PC-3 (cell line): ENCODE measurements around the gene GPR32.

ENCODE experiments used
- CTCF ChIP-seq: fragments of 300-600 bp; sonication (generic); conservative IDR thresholded peaks from 2 replicates; pipeline ENCODE4 v1.5.1; 2017; ENCODE audit warnings: antibody characterized with exemption, low read depth, mild to moderate bottlenecking, low read length
- EZH2 ChIP-seq: fragments of 300-600 bp; sonication (generic); IDR thresholded peaks from one replicate; pipeline ENCODE4 v1.6.1; 2017; ENCODE audit warnings: antibody characterized with exemption, mild to moderate bottlenecking, low read length; ENCODE audit not compliant: unreplicated experiment

GRCh38 chr19:50801107-50801506 is 30.8 kb downstream of the GPR32 start:
- TF ChIP-seq CTCF (no peak), EZH2 (no peak)
